SU-DHL-6 (cell line): ENCODE data around the gene PTPRN2.

Experiments used
- EZH2phosphoT487 ChIP-seq: fragments of 200-600 bp; sonication (generic), shearing (Covaris generic); conservative IDR thresholded peaks from 2 replicates; pipeline ENCODE4 v1.6.1; 2018; ENCODE audit warnings: mild to moderate bottlenecking, antibody characterized with exemption, low read length, moderate library complexity, mixed read lengths
- TF ChIP-seq, protein P1 (sequence below): fragments of 200-600 bp; sonication (generic); IDR thresholded peaks from one replicate; pipeline ENCODE4 v1.5.1; 2017; ENCODE audit warnings: antibody characterized with exemption, mild to moderate bottlenecking, low read length, moderate library complexity; ENCODE audit not compliant: insufficient read depth, poor library complexity, severe bottlenecking

DNA sequence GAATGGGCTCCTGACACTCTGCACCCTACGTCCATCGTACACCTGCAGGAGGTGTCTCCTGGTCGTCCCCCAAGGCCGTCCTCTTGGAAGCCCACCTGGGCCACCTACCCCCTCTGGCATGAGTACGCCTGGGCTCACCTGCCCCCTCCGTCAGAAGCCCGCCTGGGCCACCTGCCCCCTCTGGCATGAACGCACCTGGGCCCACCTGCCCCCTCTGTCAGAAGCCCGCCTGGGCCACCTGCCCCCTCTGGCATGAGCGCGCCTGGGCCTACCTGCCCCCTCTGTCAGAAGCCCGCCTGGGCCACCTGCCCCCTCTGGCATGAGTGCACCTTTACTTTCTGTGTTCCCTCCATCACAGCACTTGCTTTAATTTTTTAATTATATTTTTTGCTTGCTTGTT lies 401.2 kb downstream of the PTPRN2 start:
- TF ChIP-seq, protein P1, sequence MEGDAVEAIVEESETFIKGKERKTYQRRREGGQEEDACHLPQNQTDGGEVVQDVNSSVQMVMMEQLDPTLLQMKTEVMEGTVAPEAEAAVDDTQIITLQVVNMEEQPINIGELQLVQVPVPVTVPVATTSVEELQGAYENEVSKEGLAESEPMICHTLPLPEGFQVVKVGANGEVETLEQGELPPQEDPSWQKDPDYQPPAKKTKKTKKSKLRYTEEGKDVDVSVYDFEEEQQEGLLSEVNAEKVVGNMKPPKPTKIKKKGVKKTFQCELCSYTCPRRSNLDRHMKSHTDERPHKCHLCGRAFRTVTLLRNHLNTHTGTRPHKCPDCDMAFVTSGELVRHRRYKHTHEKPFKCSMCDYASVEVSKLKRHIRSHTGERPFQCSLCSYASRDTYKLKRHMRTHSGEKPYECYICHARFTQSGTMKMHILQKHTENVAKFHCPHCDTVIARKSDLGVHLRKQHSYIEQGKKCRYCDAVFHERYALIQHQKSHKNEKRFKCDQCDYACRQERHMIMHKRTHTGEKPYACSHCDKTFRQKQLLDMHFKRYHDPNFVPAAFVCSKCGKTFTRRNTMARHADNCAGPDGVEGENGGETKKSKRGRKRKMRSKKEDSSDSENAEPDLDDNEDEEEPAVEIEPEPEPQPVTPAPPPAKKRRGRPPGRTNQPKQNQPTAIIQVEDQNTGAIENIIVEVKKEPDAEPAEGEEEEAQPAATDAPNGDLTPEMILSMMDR = no peak
- TF ChIP-seq EZH2phosphoT487 = no peak
